Peyer's patch (tissue), 4 donors: ENCODE measurements around the gene PDE6B. TPM values are rescaled to one million over a fixed set of nuclear protein-coding genes. Genes with fewer than 3 reads are reported as not detected.

ENCODE experiments used
- DNase-seq, 3 donors: peaks; one replicate each; pipeline ENCODE4 v3.0.0-alpha.2; 2017 to 2019
- H3K27ac ChIP-seq, 4 donors: fragments of 200-600 bp; sonication (generic); one replicate each; pipeline ENCODE4 v1.5.1; 2016 to 2019
- H3K27me3 ChIP-seq, 2 donors: fragments of 200-600 bp; sonication (generic); one replicate each; pipeline ENCODE4 v1.5.1; 2019
- H3K36me3 ChIP-seq, 3 donors: fragments of 200-600 bp; sonication (generic); one replicate each; pipeline ENCODE4 v1.5.1; 2016 to 2019
- H3K4me1 ChIP-seq, 4 donors: fragments of 200-600 bp; sonication (generic); one replicate each; pipeline ENCODE4 v1.5.1; 2016 to 2019
- H3K4me3 ChIP-seq, 4 donors: fragments of 200-600 bp; sonication (generic); 1 replicate in 3 of 4; 2 replicates in 1 of 4; pipeline ENCODE4 v1.5.1; 2016 to 2019; ENCODE audit warnings: mild to moderate bottlenecking in 1 of 4
- H3K9me3 ChIP-seq, 4 donors: fragments of 200-600 bp; sonication (generic); one replicate each; pipeline ENCODE4 v1.5.1; 2016 to 2019; ENCODE audit warnings: mild to moderate bottlenecking in 1 of 4
- CTCF ChIP-seq, 6 experiments: fragments of 450-650 bp in 4 of 6; fragments of 200-600 bp in 2 of 6; sonication (generic) in 1 of 6; IDR thresholded peaks; one replicate each; pipeline ENCODE4 v1.5.1; 2017 to 2019; ENCODE audit warnings: antibody characterized with exemption in 6 of 6, mild to moderate bottlenecking in 3 of 6, moderate library complexity in 1 of 6
- POLR2A ChIP-seq, 2 donors: fragments of 450-650 bp; IDR thresholded peaks; one replicate each; pipeline ENCODE4 v1.5.1; 2017; ENCODE audit warnings: antibody characterized with exemption in 2 of 2, mild to moderate bottlenecking in 2 of 2, moderate library complexity in 2 of 2
- total RNA-seq, 4 donors: library from RNA; depleted of rRNA; stranded (reverse); fragments of >200 nt; gene quantifications; one replicate each; pipeline ENCODE4 v1.1.0, GENCODE V29; 2016

The PDE6B gene
- total RNA-seq, 4 donors from 2014 or later: 0.27 to 1.8 (median 1.4) TPM; not detected in 1

- Histone ChIP-seq H3K9me3 (no peaks in the 10 kb centered on the region), H3K27ac (no peak overlapping the region), H3K27me3 (no peaks in the 10 kb centered on the region), H3K4me3 (no peak overlapping the region), H3K36me3 (no peaks in the 10 kb centered on the region), H3K4me1 (no peaks in the 10 kb centered on the region)
- TF ChIP-seq CTCF (IDR thresholded peaks at IDR 0.05) (no peak), POLR2A (IDR thresholded peaks at IDR 0.05) (no peak)
- DNase-seq: peak in 1 of 3 donors; percentile 47
These were observed 21.2 kb upstream of the PDE6B start for GRCh38 chr4:604131-604530.

GRCh38 chr4:605702-606425 lies 19.5 kb upstream of the PDE6B start:
- no peaks in the 10 kb centered on the region for H3K27me3 ChIP-seq
- H3K4me3 ChIP-seq: no peak overlapping the region
- TF ChIP-seq POLR2A (IDR thresholded peaks at IDR 0.05): no peak
- TF ChIP-seq CTCF (IDR thresholded peaks at IDR 0.05): no peak
- no peak for DNase-seq
- H3K36me3 ChIP-seq: no peaks in the 10 kb centered on the region
- H3K27ac ChIP-seq: no peak overlapping the region
- no peaks in the 10 kb centered on the region for H3K4me1 ChIP-seq
- no peaks in the 10 kb centered on the region for H3K9me3 ChIP-seq

GRCh38 chr4:608236-608635 lies 17.1 kb upstream of the PDE6B start:
- TF ChIP-seq CTCF (IDR thresholded peaks at IDR 0.05): no peak
- TF ChIP-seq POLR2A (IDR thresholded peaks at IDR 0.05): no peak
- no peaks in the 10 kb centered on the region for H3K9me3 ChIP-seq
- H3K4me1 ChIP-seq: no peaks in the 10 kb centered on the region
- DNase-seq: no peak
- H3K27me3 ChIP-seq: no peaks in the 10 kb centered on the region
- H3K27ac ChIP-seq: no peak overlapping the region
- H3K36me3 ChIP-seq: no peaks in the 10 kb centered on the region
- no peak overlapping the region for H3K4me3 ChIP-seq

- TF ChIP-seq POLR2A (IDR thresholded peaks at IDR 0.05): no peak
- no peak for TF ChIP-seq CTCF (IDR thresholded peaks at IDR 0.05)
- no peaks in the 10 kb centered on the region for H3K27me3 ChIP-seq
- H3K27ac ChIP-seq: no peak overlapping the region
- DNase-seq: no peak
- H3K9me3 ChIP-seq: no peaks in the 10 kb centered on the region
- no peaks in the 10 kb centered on the region for H3K36me3 ChIP-seq
- no peak overlapping the region for H3K4me3 ChIP-seq
- H3K4me1 ChIP-seq: no peaks in the 10 kb centered on the region
These were observed 15.8 kb upstream of the PDE6B start for GRCh38 chr4:609400-610050.

- Histone ChIP-seq H3K9me3 (no peaks in the 10 kb centered on the region), H3K36me3 (no peaks in the 10 kb centered on the region), H3K4me3 (no peak overlapping the region), H3K27me3 (no peaks in the 10 kb centered on the region), H3K27ac (no peak overlapping the region), H3K4me1 (no peaks in the 10 kb centered on the region)
- peak in 1 of 3 donors; percentile 46 for DNase-seq
- TF ChIP-seq POLR2A (IDR thresholded peaks at IDR 0.05): no peak
- TF ChIP-seq CTCF (IDR thresholded peaks at IDR 0.05): peak in 1 of 6 experiments; percentile 14
These were observed 14.7 kb upstream of the PDE6B start for GRCh38 chr4:610411-611261.
